Esophagus muscularis mucosa (tissue), 4 donors: Measurements from ENCODE around the gene PCDHGC4. TPM values are rescaled to one million over a fixed set of nuclear protein-coding genes. Genes with fewer than 3 reads are reported as not detected.

ENCODE experiments used
- DNase-seq: peaks from one replicate; pipeline ENCODE4 v3.0.0-alpha.2; 2017; ENCODE audit errors: extremely low spot score
- H3K27ac ChIP-seq, 4 donors: fragments of 200-600 bp; sonication (generic); replicated peaks in 1 of 4; 1 replicate in 3 of 4; 2 replicates in 1 of 4; pipeline ENCODE4 v1.5.1; 2016 to 2019; ENCODE audit warnings: mild to moderate bottlenecking in 1 of 4
- H3K27me3 ChIP-seq, 4 donors: fragments of 200-600 bp; sonication (generic); one replicate each; pipeline versions ENCODE4 v1.5.1 to v1.6.0; 2016 to 2019
- H3K36me3 ChIP-seq, 4 donors: fragments of 200-600 bp; sonication (generic); one replicate each; pipeline ENCODE4 v1.5.1; 2016 to 2019
- H3K4me1 ChIP-seq, 4 donors: fragments of 200-600 bp; sonication (generic); one replicate each; pipeline ENCODE4 v1.5.1; 2016 to 2019
- H3K4me3 ChIP-seq, 4 donors: fragments of 200-600 bp; sonication (generic); 1 replicate in 2 of 4; 2 replicates in 2 of 4; pipeline ENCODE4 v1.5.1; 2016 to 2019; ENCODE audit warnings: mild to moderate bottlenecking in 4 of 4, moderate library complexity in 1 of 4
- H3K9me3 ChIP-seq, 4 donors: fragments of 200-600 bp; sonication (generic); 1 replicate in 3 of 4; 2 replicates in 1 of 4; pipeline ENCODE4 v1.5.1; 2016 to 2019
- EP300 ChIP-seq: sonication (generic); formaldehyde crosslinking; IDR thresholded peaks from one replicate; pipeline ENCODE4 v1.6.1; 2017; ENCODE audit warnings: antibody characterized with exemption
- POLR2A ChIP-seq: fragments of 450-650 bp; IDR thresholded peaks from one replicate; pipeline ENCODE4 v1.6.1; 2017; ENCODE audit warnings: antibody characterized with exemption, moderate library complexity, mild to moderate bottlenecking, low read depth
- POLR2AphosphoS5 ChIP-seq, 2 donors: sonication (generic); formaldehyde crosslinking; IDR thresholded peaks; one replicate each; pipeline ENCODE4 v1.6.1; 2017; ENCODE audit warnings: antibody characterized with exemption in 2 of 2
- WGBS: methylation state at CpG from one replicate; pipeline ENCODE4 v1.1.5; 2018; 5-methylcytosine and 5-hydroxymethylcytosine counted together
- intact Hi-C: fragments of 100-400 bp; cut with DNase I; formaldehyde crosslinking; loops from one replicate; pipeline ENCODE4 v1.15.1; 2023
- total RNA-seq, 4 donors: library from RNA; depleted of rRNA; stranded (reverse); fragments of >200 nt; gene quantifications; one replicate each; pipeline versions ENCODE4 v1.1.0 to v1.2.1, GENCODE V29; 2016
- TF ChIP-seq, protein P1 (sequence below), 3 experiments: fragments of 200-600 bp in 2 of 3; fragments of 450-650 bp in 1 of 3; sonication (generic) in 2 of 3; IDR thresholded peaks; one replicate each; pipeline ENCODE4 v1.5.1; 2017 to 2019; ENCODE audit warnings: antibody characterized with exemption in 3 of 3, mild to moderate bottlenecking in 2 of 3, moderate library complexity in 1 of 3

Gene PCDHGC4
- total RNA-seq, 4 donors from 2014 or later: 0.91 to 3.3 (median 2.0) TPM

DNA sequence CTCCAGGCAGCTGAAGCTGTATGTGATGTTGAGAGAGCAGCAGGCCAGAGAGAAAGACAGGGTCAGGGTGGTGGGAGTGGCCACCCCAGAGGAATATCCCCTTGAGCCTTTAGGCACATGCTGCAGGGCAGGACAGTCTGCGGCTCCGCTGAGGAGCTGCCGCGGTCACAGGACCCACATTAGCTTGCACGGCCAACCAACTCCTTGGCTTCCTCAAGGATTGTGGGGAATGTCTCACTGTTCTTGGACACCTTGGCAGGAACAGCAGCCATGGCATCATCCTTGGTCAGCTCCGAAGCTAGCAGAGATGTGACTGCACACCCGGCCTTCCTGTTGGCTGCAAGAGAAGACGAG, 31.8 kb downstream of the PCDHGC4 start:
- WGBS: 74% methylated on average over 5 of the region's 8 CpGs
- Histone ChIP-seq H3K9me3 (no peaks in the 10 kb centered on the region), H3K4me3 (no peak overlapping the region), H3K27me3 (no peaks in the 10 kb centered on the region), H3K27ac (peak overlapping the region; percentile 33 to 97 (median 93)), H3K4me1 (peaks cover 61 to 85% (median 72%) of the 10 kb centered on the region in 4 donors), H3K36me3 (peaks cover 0 to 45% (median 27%) of the 10 kb centered on the region in 4 donors)
- no peak for DNase-seq
- intact Hi-C loops: no loop called here
- TF ChIP-seq, protein P1, sequence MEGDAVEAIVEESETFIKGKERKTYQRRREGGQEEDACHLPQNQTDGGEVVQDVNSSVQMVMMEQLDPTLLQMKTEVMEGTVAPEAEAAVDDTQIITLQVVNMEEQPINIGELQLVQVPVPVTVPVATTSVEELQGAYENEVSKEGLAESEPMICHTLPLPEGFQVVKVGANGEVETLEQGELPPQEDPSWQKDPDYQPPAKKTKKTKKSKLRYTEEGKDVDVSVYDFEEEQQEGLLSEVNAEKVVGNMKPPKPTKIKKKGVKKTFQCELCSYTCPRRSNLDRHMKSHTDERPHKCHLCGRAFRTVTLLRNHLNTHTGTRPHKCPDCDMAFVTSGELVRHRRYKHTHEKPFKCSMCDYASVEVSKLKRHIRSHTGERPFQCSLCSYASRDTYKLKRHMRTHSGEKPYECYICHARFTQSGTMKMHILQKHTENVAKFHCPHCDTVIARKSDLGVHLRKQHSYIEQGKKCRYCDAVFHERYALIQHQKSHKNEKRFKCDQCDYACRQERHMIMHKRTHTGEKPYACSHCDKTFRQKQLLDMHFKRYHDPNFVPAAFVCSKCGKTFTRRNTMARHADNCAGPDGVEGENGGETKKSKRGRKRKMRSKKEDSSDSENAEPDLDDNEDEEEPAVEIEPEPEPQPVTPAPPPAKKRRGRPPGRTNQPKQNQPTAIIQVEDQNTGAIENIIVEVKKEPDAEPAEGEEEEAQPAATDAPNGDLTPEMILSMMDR (IDR thresholded peaks at IDR 0.05): no peak
- TF ChIP-seq POLR2AphosphoS5 (IDR thresholded peaks at IDR 0.05): no peak
- TF ChIP-seq EP300: no peak
- TF ChIP-seq POLR2A: no peak

GRCh38 chr5:141517312-141517711, 32.5 kb downstream of the PCDHGC4 start:
- H3K36me3 ChIP-seq: peaks cover 0 to 41% (median 24%) of the 10 kb centered on the region in 4 donors
- H3K4me3 ChIP-seq: no peak overlapping the region
- DNase-seq: no peak
- intact Hi-C loops: no loop called here
- WGBS: 94% methylated on average over 8 of the region's 8 CpGs
- TF ChIP-seq EP300: no peak
- no peak for TF ChIP-seq POLR2AphosphoS5 (IDR thresholded peaks at IDR 0.05)
- TF ChIP-seq, protein P1 (IDR thresholded peaks at IDR 0.05): no peak
- TF ChIP-seq POLR2A: no peak
- H3K9me3 ChIP-seq: no peaks in the 10 kb centered on the region
- H3K4me1 ChIP-seq: peaks cover 64 to 87% (median 75%) of the 10 kb centered on the region in 4 donors
- H3K27ac ChIP-seq: peak overlapping the region in 1 of 4 donors; percentile 95
- H3K27me3 ChIP-seq: no peaks in the 10 kb centered on the region

GRCh38 chr5:141517880-141518617, 33.2 kb downstream of the PCDHGC4 start:
- intact Hi-C loops: no loop called here
- WGBS: 87% methylated on average over 11 of the region's 11 CpGs
- Histone ChIP-seq H3K4me1 (peaks cover 64 to 87% (median 72%) of the 10 kb centered on the region in 4 donors), H3K36me3 (peaks cover 0 to 41% (median 27%) of the 10 kb centered on the region in 4 donors), H3K9me3 (no peaks in the 10 kb centered on the region), H3K4me3 (no peak overlapping the region), H3K27ac (peak overlapping the region in 1 of 4 donors; percentile 95), H3K27me3 (no peaks in the 10 kb centered on the region)
- no peak for TF ChIP-seq POLR2AphosphoS5 (IDR thresholded peaks at IDR 0.05)
- no peak for TF ChIP-seq EP300
- TF ChIP-seq, protein P1 (IDR thresholded peaks at IDR 0.05): no peak
- TF ChIP-seq POLR2A: no peak
- no peak for DNase-seq

DNA sequence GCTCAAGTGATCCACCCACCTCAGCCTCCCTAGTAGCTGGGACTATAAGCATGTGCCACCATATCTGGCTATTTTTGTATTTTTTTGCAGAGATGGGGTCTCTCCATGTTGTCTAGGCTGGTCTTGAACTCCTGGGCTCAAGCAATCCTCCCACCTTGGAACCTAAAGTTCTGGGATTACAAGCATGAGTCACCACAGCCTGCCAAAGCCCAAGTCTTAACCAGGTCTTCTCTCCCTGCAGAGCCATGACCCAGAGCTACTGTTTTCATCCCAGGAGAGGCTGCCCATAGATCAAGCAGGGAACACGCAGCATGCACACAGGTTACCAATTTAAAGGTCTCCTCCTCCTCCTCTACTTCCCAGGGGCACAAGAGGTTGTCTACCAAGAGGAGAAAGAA, 33.8 kb downstream of the PCDHGC4 start:
- H3K27me3 ChIP-seq: no peaks in the 10 kb centered on the region
- no peak for DNase-seq
- intact Hi-C loops: no loop called here
- peaks cover 63 to 85% (median 72%) of the 10 kb centered on the region in 4 donors for H3K4me1 ChIP-seq
- peaks cover 0 to 45% (median 29%) of the 10 kb centered on the region in 4 donors for H3K36me3 ChIP-seq
- no peaks in the 10 kb centered on the region for H3K9me3 ChIP-seq
- 100% methylated on average over 1 of the region's 1 CpG for WGBS
- H3K27ac ChIP-seq: peak overlapping the region in 1 of 4 donors; percentile 65
- no peak for TF ChIP-seq POLR2A
- TF ChIP-seq, protein P1 (IDR thresholded peaks at IDR 0.05): no peak
- no peak for TF ChIP-seq POLR2AphosphoS5 (IDR thresholded peaks at IDR 0.05)
- no peak for TF ChIP-seq EP300
- H3K4me3 ChIP-seq: no peak overlapping the region
